CD14-positive monocyte (primary cell): ENCODE measurements around the gene ATOH8. TPM values are rescaled to one million over a fixed set of nuclear protein-coding genes. Genes with fewer than 3 reads are reported as not detected.
A peak's percentile ranks its signal among the peaks of the same experiment; 100 is the strongest.

Experiments
- DNase-seq, 3 donors: peaks; one replicate each; pipeline ENCODE4 v3.0.0-alpha.2; 2011 to 2022
- H2AFZ ChIP-seq: 2 replicates; pipeline ENCODE4 v1.6.0; 2012; ENCODE audit warnings: mild to moderate bottlenecking, low read depth, low read length, inconsistent platforms; ENCODE audit not compliant: insufficient read depth, poor library complexity, severe bottlenecking
- H3K27ac ChIP-seq, 2 donors: 1 replicate in 1 of 2; 2 replicates in 1 of 2; pipeline ENCODE4 v1.5.1; 2012 to 2013; ENCODE audit warnings: low read length in 2 of 2, control low read depth in 1 of 2, inconsistent platforms in 1 of 2, low read depth in 1 of 2, mild to moderate bottlenecking in 1 of 2
- H3K27me3 ChIP-seq, 2 donors: one replicate each; pipeline versions ENCODE4 v1.6.0 to v1.6.1; 2011 to 2013; ENCODE audit warnings: low read length in 2 of 2; ENCODE audit not compliant: control insufficient read depth in 2 of 2, insufficient read depth in 2 of 2
- H3K36me3 ChIP-seq, 2 donors: replicated peaks in 1 of 2; 1 replicate in 1 of 2; 2 replicates in 1 of 2; pipeline versions ENCODE4 v1.5.1 to v1.6.1; 2012 to 2013; ENCODE audit warnings: low read length in 2 of 2, control low read depth in 1 of 2, inconsistent platforms in 1 of 2, mild to moderate bottlenecking in 1 of 2; ENCODE audit not compliant: insufficient read depth in 2 of 2, control insufficient read depth in 1 of 2
- H3K4me1 ChIP-seq, 2 donors: 1 replicate in 1 of 2; 2 replicates in 1 of 2; pipeline versions ENCODE4 v1.5.1 to v1.6.1; 2012 to 2013; ENCODE audit warnings: low read length in 2 of 2, control low read depth in 1 of 2, inconsistent platforms in 1 of 2, mild to moderate bottlenecking in 1 of 2, moderate library complexity in 1 of 2; ENCODE audit not compliant: insufficient read depth in 2 of 2, control insufficient read depth in 1 of 2
- H3K4me2 ChIP-seq: replicated peaks from 2 replicates; pipeline ENCODE3; 2012; ENCODE audit warnings: low read length, moderate library complexity, mild to moderate bottlenecking; ENCODE audit not compliant: poor library complexity, severe bottlenecking; ENCODE audit errors: extremely low read depth
- H3K4me3 ChIP-seq, 3 experiments: fragments of 200-600 bp in 1 of 3; sonication (generic) in 1 of 3; replicated peaks in 1 of 3; 1 replicate in 2 of 3; 2 replicates in 1 of 3; pipeline ENCODE4 v1.5.1; 2011 to 2013; ENCODE audit warnings: low read length in 3 of 3, mild to moderate bottlenecking in 3 of 3, control low read depth in 2 of 3, low read depth in 2 of 3, inconsistent platforms in 1 of 3, moderate library complexity in 1 of 3
- H3K79me2 ChIP-seq: 2 replicates; pipeline ENCODE4 v1.6.0; 2012; ENCODE audit warnings: mild to moderate bottlenecking, control low read depth, inconsistent platforms, low read length, moderate library complexity; ENCODE audit not compliant: insufficient read depth
- H3K9ac ChIP-seq: 2 replicates; pipeline ENCODE4 v1.6.0; 2017; ENCODE audit warnings: low read length, mild to moderate bottlenecking; ENCODE audit not compliant: insufficient read depth, poor library complexity, severe bottlenecking
- H3K9me3 ChIP-seq, 2 donors: replicated peaks in 1 of 2; 1 replicate in 1 of 2; 2 replicates in 1 of 2; pipeline versions ENCODE4 v1.5.1 to v1.6.1; 2012 to 2013; ENCODE audit warnings: low read length in 2 of 2, control low read depth in 1 of 2; ENCODE audit not compliant: control insufficient read depth in 1 of 2, insufficient read depth in 1 of 2
- H4K20me1 ChIP-seq: 2 replicates; pipeline ENCODE4 v1.6.0; 2012; ENCODE audit warnings: mild to moderate bottlenecking, low read length, control low read depth, moderate library complexity; ENCODE audit not compliant: insufficient read depth
- H3K27ac Mint-ChIP-seq, 7 donors: one replicate each; pipeline ENCODE4 v1.8.0; 2020; ENCODE audit warnings: mild to moderate bottlenecking in 7 of 7, mixed read lengths in 7 of 7, moderate library complexity in 6 of 7, inconsistent platforms in 2 of 7
- H3K27me3 Mint-ChIP-seq, 3 donors: one replicate each; pipeline ENCODE4 v1.8.0; 2021 to 2022; ENCODE audit warnings: low read depth in 3 of 3, mild to moderate bottlenecking in 3 of 3, mixed read lengths in 3 of 3, moderate library complexity in 3 of 3, inconsistent platforms in 1 of 3
- H3K36me3 Mint-ChIP-seq, 2 donors: one replicate each; pipeline ENCODE4 v1.8.0; 2020; ENCODE audit warnings: mixed read lengths in 2 of 2, inconsistent platforms in 1 of 2, mild to moderate bottlenecking in 1 of 2
- H3K4me1 Mint-ChIP-seq: one replicate; pipeline ENCODE4 v1.8.0; 2020; ENCODE audit warnings: mild to moderate bottlenecking, mixed read lengths
- H3K4me3 Mint-ChIP-seq, 2 donors: one replicate each; pipeline ENCODE4 v1.8.0; 2020; ENCODE audit warnings: mild to moderate bottlenecking in 2 of 2, mixed read lengths in 2 of 2, moderate library complexity in 1 of 2
- H3K9me3 Mint-ChIP-seq, 7 donors: one replicate each; pipeline ENCODE4 v1.8.0; 2020 to 2022; ENCODE audit warnings: mixed read lengths in 7 of 7, mild to moderate bottlenecking in 6 of 7, moderate library complexity in 6 of 7, inconsistent platforms in 2 of 7
- WGBS: methylation state at CpG from one replicate; pipeline ENCODE4 v1.1.5; 2013; ENCODE audit warnings: missing lambda C conversion rate; ENCODE audit not compliant: insufficient coverage; 5-methylcytosine and 5-hydroxymethylcytosine counted together
- intact Hi-C, 2 donors: fragments of 100-400 bp; cut with micrococcal nuclease; formaldehyde crosslinking; loops; one replicate each; pipeline versions ENCODE4 v1.15.0 to v1.15.1; 2023
- polyA plus RNA-seq, 3 donors: library from polyadenylated mRNA; depleted of rRNA in 1 of 3; unstranded in 2 of 3; stranded (reverse) in 1 of 3; fragments of 300-500 nt in 2 of 3; fragments of >200 nt in 1 of 3; fragmentation: Illumina TruSeq in 2 of 3; gene quantifications; 1 replicate in 2 of 3; 2 replicates in 1 of 3; pipeline ENCODE4 v1.2.3, GENCODE V29; 2012 to 2021
- TF ChIP-seq, protein P1 (sequence below): fragments of 200-600 bp; IDR thresholded peaks from one replicate; pipeline ENCODE4 v1.8.0; 2022; ENCODE audit warnings: antibody characterized with exemption, mild to moderate bottlenecking

ATOH8 gene
- polyA plus RNA-seq, 3 donors = 2.0 to 3.9 (median 2.1) TPM

DNA sequence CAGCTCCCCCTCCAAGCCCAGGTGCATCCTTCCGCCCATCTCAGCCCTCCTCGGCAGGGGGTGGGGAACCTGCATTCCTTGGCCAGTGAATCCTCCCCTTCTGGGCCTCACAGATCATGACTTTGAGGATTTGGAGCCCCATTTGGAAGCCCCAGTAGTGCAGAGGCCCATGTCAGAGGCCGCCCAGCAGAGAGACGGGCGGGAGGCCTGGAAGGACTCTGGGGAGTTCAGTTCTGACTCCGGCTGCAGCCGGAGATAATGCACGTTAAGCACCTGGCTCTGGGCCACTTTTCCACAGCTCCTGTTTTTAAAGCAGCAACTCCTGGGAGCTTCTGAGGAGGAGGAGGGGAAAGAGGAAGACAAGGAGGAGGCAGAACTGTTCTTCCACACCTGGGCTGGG lies 14.9 kb downstream of the ATOH8 start:
- DNase-seq = no peak
- no peak overlapping the region for H3K27ac ChIP-seq
- no peak overlapping the region for H3K4me3 Mint-ChIP-seq
- intact Hi-C loops = no loop called here
- H3K79me2 ChIP-seq = no peaks in the 10 kb centered on the region
- H3K27me3 ChIP-seq = peaks cover 3 to 55% of the 10 kb centered on the region in 2 donors
- H3K4me1 Mint-ChIP-seq = peaks cover 33% of the 10 kb centered on the region
- TF ChIP-seq, protein P1, sequence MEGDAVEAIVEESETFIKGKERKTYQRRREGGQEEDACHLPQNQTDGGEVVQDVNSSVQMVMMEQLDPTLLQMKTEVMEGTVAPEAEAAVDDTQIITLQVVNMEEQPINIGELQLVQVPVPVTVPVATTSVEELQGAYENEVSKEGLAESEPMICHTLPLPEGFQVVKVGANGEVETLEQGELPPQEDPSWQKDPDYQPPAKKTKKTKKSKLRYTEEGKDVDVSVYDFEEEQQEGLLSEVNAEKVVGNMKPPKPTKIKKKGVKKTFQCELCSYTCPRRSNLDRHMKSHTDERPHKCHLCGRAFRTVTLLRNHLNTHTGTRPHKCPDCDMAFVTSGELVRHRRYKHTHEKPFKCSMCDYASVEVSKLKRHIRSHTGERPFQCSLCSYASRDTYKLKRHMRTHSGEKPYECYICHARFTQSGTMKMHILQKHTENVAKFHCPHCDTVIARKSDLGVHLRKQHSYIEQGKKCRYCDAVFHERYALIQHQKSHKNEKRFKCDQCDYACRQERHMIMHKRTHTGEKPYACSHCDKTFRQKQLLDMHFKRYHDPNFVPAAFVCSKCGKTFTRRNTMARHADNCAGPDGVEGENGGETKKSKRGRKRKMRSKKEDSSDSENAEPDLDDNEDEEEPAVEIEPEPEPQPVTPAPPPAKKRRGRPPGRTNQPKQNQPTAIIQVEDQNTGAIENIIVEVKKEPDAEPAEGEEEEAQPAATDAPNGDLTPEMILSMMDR = no peak
- H3K36me3 Mint-ChIP-seq = peaks cover 22 to 29% of the 10 kb centered on the region in 2 donors
- no peaks in the 10 kb centered on the region for H3K36me3 ChIP-seq
- peaks cover 29 to 58% (median 50%) of the 10 kb centered on the region in 3 donors for H3K27me3 Mint-ChIP-seq
- no peak overlapping the region for H2AFZ ChIP-seq
- no peak overlapping the region for H3K4me3 ChIP-seq
- H3K9me3 Mint-ChIP-seq = peaks cover 0 to 2% (median 0%) of the 10 kb centered on the region in 7 donors
- no peaks in the 10 kb centered on the region for H3K9me3 ChIP-seq
- peaks cover 15% of the 10 kb centered on the region for H4K20me1 ChIP-seq
- no peak overlapping the region for H3K4me2 ChIP-seq
- no peak overlapping the region for H3K27ac Mint-ChIP-seq
- WGBS = over 99% methylated on average over 8 of the region's 8 CpGs
- H3K9ac ChIP-seq = no peak overlapping the region
- peaks cover 20 to 27% of the 10 kb centered on the region in 2 donors for H3K4me1 ChIP-seq

DNA sequence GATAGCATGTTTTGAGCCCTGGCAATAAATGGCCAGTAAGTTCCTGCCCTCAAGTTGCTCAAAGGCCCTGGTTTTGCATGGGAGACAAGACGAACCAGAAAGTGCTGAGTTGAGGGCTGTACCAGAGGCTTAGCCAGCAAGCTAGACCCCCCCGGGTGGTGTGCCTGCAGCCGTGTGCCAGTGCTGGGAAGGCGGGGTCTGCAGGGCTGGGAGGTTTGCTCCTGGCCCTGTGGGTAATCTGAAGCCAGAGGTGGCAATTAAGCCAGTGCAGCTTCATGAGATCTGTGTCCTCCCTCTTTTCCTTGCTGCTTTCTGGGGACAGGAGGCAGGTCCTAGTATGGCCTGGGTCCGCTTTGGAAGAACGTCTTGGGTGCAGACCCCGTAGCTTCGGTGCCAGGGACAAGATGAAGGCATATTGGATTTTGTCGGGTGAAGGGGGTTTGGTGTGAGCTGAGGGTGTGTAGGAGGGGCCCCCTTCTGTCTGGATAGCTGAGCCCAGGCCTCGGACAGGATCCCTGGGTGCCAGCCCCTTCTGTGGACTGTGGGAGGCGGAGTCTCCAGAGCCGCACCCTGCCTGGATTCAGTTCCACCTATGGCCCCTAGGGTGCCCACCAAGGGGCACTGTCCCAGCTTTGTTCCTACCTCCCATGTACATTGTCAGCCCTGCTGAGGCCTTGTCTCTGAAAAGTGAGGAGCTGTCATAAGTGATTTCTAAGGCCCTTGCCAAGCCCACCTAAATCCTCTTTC lies 15.6 kb downstream of the ATOH8 start:
- H3K27ac ChIP-seq = no peak overlapping the region
- DNase-seq = no peak

More for the DNA sequence above, 15.6 kb downstream of the ATOH8 start:
- peaks cover 28 to 56% (median 49%) of the 10 kb centered on the region in 3 donors for H3K27me3 Mint-ChIP-seq
- intact Hi-C loops = no loop called here
- H3K9me3 Mint-ChIP-seq = peaks cover 0 to 2% (median 0%) of the 10 kb centered on the region in 7 donors
- Histone ChIP-seq H3K4me2 (no peak overlapping the region), H3K4me3 (no peak overlapping the region), H3K9ac (no peak overlapping the region), H3K4me1 (peaks cover 20 to 27% of the 10 kb centered on the region in 2 donors), H3K36me3 (no peaks in the 10 kb centered on the region), H3K79me2 (no peaks in the 10 kb centered on the region), H3K9me3 (no peaks in the 10 kb centered on the region), H2AFZ (no peak overlapping the region), H4K20me1 (peaks cover 15% of the 10 kb centered on the region), H3K27me3 (peaks cover 3 to 48% of the 10 kb centered on the region in 2 donors)
- peaks cover 20 to 26% of the 10 kb centered on the region in 2 donors for H3K36me3 Mint-ChIP-seq
- no peak overlapping the region for H3K27ac Mint-ChIP-seq
- TF ChIP-seq, protein P1 = peak; percentile 27
- no peak overlapping the region for H3K4me3 Mint-ChIP-seq
- WGBS = 91% methylated on average over 8 of the region's 12 CpGs
- peaks cover 33% of the 10 kb centered on the region for H3K4me1 Mint-ChIP-seq
